8988T (cell line): ENCODE data around the gene FRAS1.
A peak's percentile ranks its signal among the peaks of the same experiment; 100 is the strongest.
"Not testable (repeated sequence)": the region's sequence is repeated elsewhere in the genome, so short reads cannot be mapped to it uniquely, and the experiment has no call there.

ENCODE experiments used
- DNase-seq: peaks from one replicate; pipeline ENCODE4 v3.0.0; 2011

Gene FRAS1

GRCh38 chr4:78527103-78527502, 470.0 kb downstream of the FRAS1 start:
- DNase-seq, result no peak

- no peak for DNase-seq
Observed at GRCh38 chr4:78527555-78527954, 470.4 kb downstream of the FRAS1 start.

- DNase-seq, result no peak
Observed at GRCh38 chr4:78528327-78528726, 471.2 kb downstream of the FRAS1 start.

- DNase-seq, result no peak
Observed at GRCh38 chr4:78529569-78530209, 472.6 kb downstream of the FRAS1 start.

GRCh38 chr4:78532046-78532445, 474.9 kb downstream of the FRAS1 start:
- no peak for DNase-seq

GRCh38 chr4:78533854-78534253, 476.7 kb downstream of the FRAS1 start:
- no peak for DNase-seq

- DNase-seq, result no peak
Observed at GRCh38 chr4:78534286-78534955, 477.3 kb downstream of the FRAS1 start.

- no peak for DNase-seq
Observed at GRCh38 chr4:78542373-78542772, 485.2 kb downstream of the FRAS1 start.

- no peak for DNase-seq
Observed at GRCh38 chr4:78543424-78544125, 486.5 kb downstream of the FRAS1 start.

- DNase-seq, result no peak
Observed at GRCh38 chr4:78544678-78545077, 487.6 kb downstream of the FRAS1 start.

GRCh38 chr4:78545275-78546246, 488.4 kb downstream of the FRAS1 start:
- DNase-seq, result no peak

- DNase-seq, result not testable (repeated sequence)
Observed at GRCh38 chr4:78547899-78548298, 490.8 kb downstream of the FRAS1 start.

GRCh38 chr4:78548889-78549288, 491.8 kb downstream of the FRAS1 start:
- DNase-seq, result not testable (repeated sequence)

GRCh38 chr4:78551420-78552351, 494.6 kb downstream of the FRAS1 start, which contains the start of gene ANXA3:
Gene ANXA3, plus strand, starts transcription at chr4:78551770. Its CDS starts 2,704 bp downstream, at chr4:78554474.
- peak; percentile 60 for DNase-seq

GRCh38 chr4:78552389-78553042, 495.4 kb downstream of the FRAS1 start:
- DNase-seq, result peak; percentile 32

- DNase-seq, result no peak
Observed at GRCh38 chr4:78553043-78553396, 495.9 kb downstream of the FRAS1 start.

GRCh38 chr4:78553529-78554060, 496.5 kb downstream of the FRAS1 start:
- DNase-seq, result no peak

- DNase-seq, result no peak
Observed at GRCh38 chr4:78556665-78557064, 499.5 kb downstream of the FRAS1 start.

GRCh38 chr4:78557841-78558240, 500.7 kb downstream of the FRAS1 start:
- DNase-seq, result no peak

GRCh38 chr4:78558410-78558809, 501.3 kb downstream of the FRAS1 start:
- DNase-seq, result no peak
